Left lung (tissue), 10 donors: ENCODE data around the gene GP1BA. TPM values are rescaled to one million over a fixed set of nuclear protein-coding genes. Genes with fewer than 3 reads are reported as not detected.
A peak's percentile ranks its signal among the peaks of the same experiment; 100 is the strongest.

Experiments
- ATAC-seq: fragments of 200-7000 bp; cut with Tn5 transposase; one replicate; pipeline ENCODE4 v1.9.1; 2020; ENCODE audit warnings: moderate library complexity
- DNase-seq, 4 donors: peaks; one replicate each; pipeline ENCODE4 v3.0.0-alpha.2; 2013 to 2020
- H3K27ac ChIP-seq, 2 donors: fragments of 200-600 bp; sonication (generic) in 1 of 2; one replicate each; pipeline versions ENCODE4 v1.5.0 to v1.8.0; 2020 to 2021
- H3K27me3 ChIP-seq, 2 donors: fragments of 200-600 bp; sonication (generic) in 1 of 2; one replicate each; pipeline versions ENCODE4 v1.5.0 to v1.8.0; 2020 to 2021
- H3K36me3 ChIP-seq, 2 donors: fragments of 200-600 bp; sonication (generic) in 1 of 2; one replicate each; pipeline versions ENCODE4 v1.5.0 to v1.8.0; 2020 to 2021
- H3K4me1 ChIP-seq, 2 donors: fragments of 200-600 bp; one replicate each; pipeline ENCODE4 v1.8.0; 2021
- H3K4me3 ChIP-seq, 2 donors: fragments of 200-600 bp; sonication (generic) in 1 of 2; one replicate each; pipeline versions ENCODE4 v1.5.0 to v1.8.0; 2020 to 2021; ENCODE audit warnings: mild to moderate bottlenecking in 1 of 2
- H3K9me3 ChIP-seq, 2 donors: fragments of 200-600 bp; sonication (generic) in 1 of 2; one replicate each; pipeline versions ENCODE4 v1.5.0 to v1.8.0; 2020 to 2021
- CTCF ChIP-seq, 2 donors: fragments of 200-600 bp; sonication (generic) in 1 of 2; IDR thresholded peaks; one replicate each; pipeline versions ENCODE4 v1.5.0 to v1.8.0; 2021; ENCODE audit warnings: antibody characterized with exemption in 2 of 2
- intact Hi-C, 2 donors: fragments of 100-400 bp; cut with DNase I; formaldehyde crosslinking; loops; one replicate each; pipeline versions ENCODE4 v1.11.2 to v1.14.2; 2022
- polyA plus RNA-seq, 6 donors: library from polyadenylated mRNA; unstranded; fragments of 120-200 nt; gene quantifications; one replicate each; pipeline ENCODE4 v1.2.1, GENCODE V29; 2013; ENCODE audit not compliant: insufficient read length in 6 of 6
- total RNA-seq, 2 donors: library from RNA; stranded (reverse); fragmentation: NEBNext Ultra II Directional; extraction: Animal tissue kit (Norgen Biotek cat#: 25700); gene quantifications; one replicate each; pipeline ENCODE4 v1.2.1, GENCODE V29; 2021
- donor health status: DM: no; HTN: yes; CAD: no.
- donor health status: DM: no; HTN: no; CAD: no.

GP1BA gene
- total and polyA plus RNA-seq, 8 donors, result 0.31 to 3.7 (median 3.4) TPM

GRCh38 chr17:4891411-4892410, 40.4 kb upstream of the GP1BA start:
- TF ChIP-seq CTCF (IDR thresholded peaks at IDR 0.05), result no peak
- no peaks in the 10 kb centered on the region for H3K27me3 ChIP-seq
- DNase-seq, result peak in 1 of 4 donors; percentile 71
- intact Hi-C loops, result loop anchor here in 1 of 2 donors (5.0 to 10.0 kb wide), 2 partner anchors 99 to 187 kb away; partner anchors contain the start of gene PELP1
- no peak for ATAC-seq
- H3K4me1 ChIP-seq, result no peaks in the 10 kb centered on the region
- H3K27ac ChIP-seq, result no peak overlapping the region
- H3K36me3 ChIP-seq, result peaks cover 0 to 100% of the 10 kb centered on the region in 2 donors
- H3K4me3 ChIP-seq, result no peak overlapping the region
- H3K9me3 ChIP-seq, result no peaks in the 10 kb centered on the region

- DNase-seq (peak in 1 of 4 donors; percentile 67), ATAC-seq (no peak)
- no peaks in the 10 kb centered on the region for H3K27me3 ChIP-seq
- H3K4me3 ChIP-seq, result no peak overlapping the region
- H3K36me3 ChIP-seq, result peaks cover 0 to 100% of the 10 kb centered on the region in 2 donors
- H3K27ac ChIP-seq, result no peak overlapping the region
- no peaks in the 10 kb centered on the region for H3K9me3 ChIP-seq
- no peaks in the 10 kb centered on the region for H3K4me1 ChIP-seq
- intact Hi-C loops, result loop anchor here in 1 of 2 donors (5.0 to 10.0 kb wide), 2 partner anchors 100 to 188 kb away; partner anchors contain the start of gene PELP1
- no peak for TF ChIP-seq CTCF (IDR thresholded peaks at IDR 0.05)
Measured at GRCh38 chr17:4892499-4893221, 39.4 kb upstream of the GP1BA start.

- Histone ChIP-seq H3K36me3 (peaks cover 0 to 93% of the 10 kb centered on the region in 2 donors), H3K27me3 (no peaks in the 10 kb centered on the region), H3K9me3 (no peaks in the 10 kb centered on the region), H3K27ac (no peak overlapping the region), H3K4me1 (no peaks in the 10 kb centered on the region), H3K4me3 (no peak overlapping the region)
- TF ChIP-seq CTCF (IDR thresholded peaks at IDR 0.05), result no peak
- ATAC-seq (no peak), DNase-seq (peak in 1 of 4 donors; percentile 57)
- intact Hi-C loops, result loop anchor here in 1 of 2 donors (5.0 to 10.0 kb wide), 2 partner anchors 101 to 188 kb away; partner anchors contain the start of gene PELP1
Measured at GRCh38 chr17:4893272-4893671, 38.8 kb upstream of the GP1BA start.

GRCh38 chr17:4893721-4894560, 38.1 kb upstream of the GP1BA start:
- intact Hi-C loops, result loop anchor here in 1 of 2 donors (5.0 to 10.0 kb wide), 2 partner anchors 102 to 189 kb away; partner anchors contain the start of gene PELP1
- peaks cover 0 to under 1% of the 10 kb centered on the region in 2 donors for H3K27me3 ChIP-seq
- no peaks in the 10 kb centered on the region for H3K9me3 ChIP-seq
- no peak for ATAC-seq
- no peak overlapping the region for H3K27ac ChIP-seq
- no peak overlapping the region for H3K4me3 ChIP-seq
- TF ChIP-seq CTCF (IDR thresholded peaks at IDR 0.05), result no peak
- peaks cover 0 to 5% of the 10 kb centered on the region in 2 donors for H3K4me1 ChIP-seq
- H3K36me3 ChIP-seq, result peaks cover 0 to 87% of the 10 kb centered on the region in 2 donors
- DNase-seq, result peak in 1 of 4 donors; percentile 69
